ENCODE measurements around the gene PTPRB. TPM values are rescaled to one million over a fixed set of nuclear protein-coding genes. Genes with fewer than 3 reads are reported as not detected.

PTPRB gene
- total RNA-seq = 0.50 and 0.88 TPM in 2 replicates

DNA sequence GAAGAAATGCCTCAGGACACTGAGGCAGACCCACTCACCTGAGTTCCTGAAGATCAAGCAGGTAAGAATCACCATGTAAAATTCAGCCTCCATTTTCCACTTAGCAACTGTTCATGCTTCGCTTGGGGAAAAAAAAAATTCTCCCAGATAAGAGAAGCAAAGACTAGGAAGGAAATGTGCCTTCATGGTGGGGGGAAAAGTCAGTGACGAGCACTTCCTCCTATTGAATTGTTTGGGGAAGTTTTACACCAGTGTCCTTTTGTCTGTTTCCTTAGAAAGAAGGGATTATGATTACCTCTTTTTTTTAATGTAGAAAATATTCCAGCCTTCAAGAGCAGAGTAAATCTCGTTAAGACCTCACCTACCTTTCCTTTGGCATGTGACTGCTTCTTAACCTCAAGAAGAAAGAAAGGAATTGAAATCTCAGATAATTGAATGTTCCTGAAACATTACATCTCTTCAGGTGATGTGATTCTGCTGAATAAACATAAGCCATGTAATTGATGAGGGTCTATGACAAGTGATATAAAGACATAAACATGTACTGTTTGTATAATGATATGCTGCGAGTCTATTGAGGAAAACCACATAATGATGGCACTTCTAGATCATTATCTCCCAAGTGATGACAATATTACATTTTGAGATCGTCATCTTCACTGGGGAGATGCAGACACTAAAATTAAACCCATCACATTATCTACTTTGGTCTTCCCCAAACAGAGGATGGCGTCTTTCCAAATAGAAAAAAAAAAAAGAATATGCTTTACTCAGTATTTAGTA is at the start of gene PTPRB:
Gene PTPRB, minus strand, starts transcription at position 127 of the 783 bp plus-strand sequence. Its CDS starts 34 bp downstream, at position 93.

